Kidney (tissue), 14 donors: ENCODE results near the gene SYT7. TPM values are rescaled to one million over a fixed set of nuclear protein-coding genes. Genes with fewer than 3 reads are reported as not detected.

Experiments
- DNase-seq, 5 donors: peaks; one replicate each; pipeline ENCODE4 v3.0.0-alpha.2; 2013 to 2020
- FAIRE-seq: peaks from 2 replicates; lab custom pipeline; 2012; peaks lifted over from hg19 to GRCh38; lab: Jason Lieb, UNC
- H3K27ac ChIP-seq, 2 donors: one replicate each; pipeline ENCODE4 v1.7.0; 2013; ENCODE audit warnings: low read depth in 2 of 2, low read length in 2 of 2, inconsistent platforms in 1 of 2
- H3K27me3 ChIP-seq: one replicate; pipeline ENCODE4 v1.7.1; 2013; ENCODE audit warnings: low read length, inconsistent platforms; ENCODE audit not compliant: control insufficient read depth, insufficient read depth
- H3K36me3 ChIP-seq, 3 donors: one replicate each; pipeline versions ENCODE4 v1.7.0 to v1.7.1; 2013; ENCODE audit warnings: low read length in 3 of 3, control low read depth in 1 of 3, inconsistent platforms in 1 of 3; ENCODE audit not compliant: insufficient read depth in 3 of 3, control insufficient read depth in 2 of 3
- H3K4me1 ChIP-seq, 3 donors: one replicate each; pipeline versions ENCODE4 v1.7.0 to v1.7.1; 2013; ENCODE audit warnings: low read length in 3 of 3, inconsistent platforms in 1 of 3, low read depth in 1 of 3; ENCODE audit not compliant: control insufficient read depth in 2 of 3, insufficient read depth in 2 of 3
- H3K4me3 ChIP-seq, 3 donors: one replicate each; pipeline versions ENCODE4 v1.7.0 to v1.8.1; 2013; ENCODE audit warnings: low read length in 3 of 3, control low read depth in 1 of 3, inconsistent platforms in 1 of 3
- H3K9ac ChIP-seq, 3 donors: one replicate each; pipeline versions ENCODE4 v1.7.0 to v1.7.1; 2013; ENCODE audit warnings: low read length in 3 of 3, control low read depth in 1 of 3, inconsistent platforms in 1 of 3
- H3K9me3 ChIP-seq, 3 donors: one replicate each; pipeline versions ENCODE4 v1.7.0 to v1.7.1; 2013; ENCODE audit warnings: low read length in 3 of 3, control low read depth in 1 of 3, inconsistent platforms in 1 of 3; ENCODE audit not compliant: control insufficient read depth in 2 of 3, insufficient read depth in 1 of 3
- CTCF ChIP-seq: IDR thresholded peaks from 3 replicates; pipeline ENCODE4 v1.5.1; 2012; ENCODE audit warnings: mild to moderate bottlenecking, moderate library complexity, borderline replicate concordance; ENCODE audit not compliant: insufficient read depth; ENCODE audit errors: extremely low read depth
- intact Hi-C: fragments of 100-400 bp; cut with DNase I; formaldehyde crosslinking; loops from one replicate; pipeline ENCODE4 v1.11.1; 2022
- polyA plus RNA-seq: library from polyadenylated mRNA; stranded (reverse); fragments of 350-450 nt; fragmentation: Illumina TruSeq; extraction: RNeasy Lipid Tissue Mini Kit (QIAGEN cat#74804); gene quantifications from one replicate; pipeline ENCODE4 v1.2.3, GENCODE V29; 2014; ENCODE audit warnings: low read depth, low replicate concordance; ENCODE audit not compliant: insufficient read depth
- total RNA-seq: library from RNA; stranded (reverse); fragmentation: NEBNext Ultra II Directional; extraction: Animal tissue kit (Norgen Biotek cat#: 25700); gene quantifications from one replicate; pipeline ENCODE4 v1.2.1, GENCODE V29; 2021
- donor health status: control.
- donor health status: control.
- donor health status: control.
- donor health status: control.
- donor health status: control.
- donor health status: DM: yes; HTN: yes; CAD: no.
- donor health status: Normal renal cell carcinoma (clear cell type).

SYT7 gene
- total and polyA plus RNA-seq, 2 donors from 2014 or later = 5.7 to 6.7 TPM

- Histone ChIP-seq H3K4me1 (peaks cover 0 to 9% (median 0%) of the 10 kb centered on the region in 3 donors), H3K4me3 (no peak overlapping the region), H3K27me3 (peaks cover 18% of the 10 kb centered on the region), H3K27ac (peak overlapping the region; percentile 71 to 83), H3K9me3 (no peaks in the 10 kb centered on the region), H3K9ac (peak overlapping the region in 1 of 3 donors; percentile 40), H3K36me3 (no peaks in the 10 kb centered on the region)
- TF ChIP-seq CTCF = no peak
- intact Hi-C loops = no loop called here
- DNase-seq (peak in 1 of 5 donors; percentile 89), FAIRE-seq (no peak)
Observed at GRCh38 chr11:61551634-61552033, 29.2 kb downstream of the SYT7 start.

GRCh38 chr11:61550665-61551227 is 30.1 kb downstream of the SYT7 start:
- intact Hi-C loops = no loop called here
- H3K36me3 ChIP-seq = no peaks in the 10 kb centered on the region
- no peak overlapping the region for H3K4me3 ChIP-seq
- H3K9ac ChIP-seq = no peak overlapping the region
- H3K27me3 ChIP-seq = peaks cover 12% of the 10 kb centered on the region
- H3K4me1 ChIP-seq = peaks cover 0 to 9% (median 0%) of the 10 kb centered on the region in 3 donors
- no peaks in the 10 kb centered on the region for H3K9me3 ChIP-seq
- no peak for DNase-seq
- TF ChIP-seq CTCF = no peak
- FAIRE-seq = no peak
- H3K27ac ChIP-seq = peak overlapping the region in 1 of 2 donors; percentile 83

GRCh38 chr11:61549662-61550568 is 31.0 kb downstream of the SYT7 start:
- Histone ChIP-seq H3K9ac (no peak overlapping the region), H3K27ac (no peak overlapping the region), H3K4me1 (peaks cover 0 to 9% (median 0%) of the 10 kb centered on the region in 3 donors), H3K36me3 (no peaks in the 10 kb centered on the region), H3K27me3 (peaks cover 8% of the 10 kb centered on the region), H3K9me3 (no peaks in the 10 kb centered on the region), H3K4me3 (no peak overlapping the region)
- intact Hi-C loops = no loop called here
- FAIRE-seq = no peak
- no peak for DNase-seq
- no peak for TF ChIP-seq CTCF
